Suprapubic skin (tissue), 4 donors: ENCODE measurements around the gene CCSER1. TPM values are rescaled to one million over a fixed set of nuclear protein-coding genes. Genes with fewer than 3 reads are reported as not detected.
"Not testable (repeated sequence)": the region's sequence is repeated elsewhere in the genome, so short reads cannot be mapped to it uniquely, and the experiment has no call there.

Experiments
- DNase-seq, 2 donors: peaks; one replicate each; pipeline ENCODE4 v3.0.0-alpha.2; 2019; ENCODE audit warnings: low spot score in 2 of 2
- H3K27ac ChIP-seq: fragments of 200-600 bp; sonication (generic); one replicate; pipeline ENCODE4 v1.5.1; 2019
- H3K27me3 ChIP-seq: fragments of 200-600 bp; sonication (generic); one replicate; pipeline ENCODE4 v1.5.1; 2019
- H3K36me3 ChIP-seq: fragments of 200-600 bp; sonication (generic); one replicate; pipeline ENCODE4 v1.5.1; 2019
- H3K4me1 ChIP-seq: fragments of 200-600 bp; sonication (generic); one replicate; pipeline ENCODE4 v1.5.1; 2019
- H3K4me3 ChIP-seq: fragments of 200-600 bp; sonication (generic); one replicate; pipeline ENCODE4 v1.5.1; 2019; ENCODE audit warnings: mild to moderate bottlenecking
- H3K9me3 ChIP-seq: fragments of 200-600 bp; sonication (generic); one replicate; pipeline ENCODE4 v1.5.1; 2019
- CTCF ChIP-seq, 2 donors: fragments of 200-600 bp in 1 of 2; fragments of 450-650 bp in 1 of 2; sonication (generic) in 1 of 2; IDR thresholded peaks; one replicate each; pipeline ENCODE4 v1.5.1; 2016 to 2019; ENCODE audit warnings: antibody characterized with exemption in 2 of 2, mild to moderate bottlenecking in 1 of 2, moderate library complexity in 1 of 2
- EP300 ChIP-seq: sonication (generic); formaldehyde crosslinking; IDR thresholded peaks from one replicate; pipeline ENCODE4 v1.6.1; 2017; ENCODE audit warnings: antibody characterized with exemption
- POLR2A ChIP-seq, 2 donors: fragments of 450-650 bp; IDR thresholded peaks; one replicate each; pipeline ENCODE4 v1.6.1; 2017; ENCODE audit warnings: antibody characterized with exemption in 2 of 2, mild to moderate bottlenecking in 2 of 2, moderate library complexity in 2 of 2
- POLR2AphosphoS5 ChIP-seq, 3 donors: sonication (generic); formaldehyde crosslinking; IDR thresholded peaks; one replicate each; pipeline ENCODE4 v1.6.1; 2017; ENCODE audit warnings: antibody characterized with exemption in 3 of 3
- WGBS: methylation state at CpG from one replicate; pipeline ENCODE4 v1.1.5; 2018; 5-methylcytosine and 5-hydroxymethylcytosine counted together
- total RNA-seq, 4 donors: library from RNA; depleted of rRNA; stranded (reverse); fragments of >200 nt; gene quantifications; one replicate each; pipeline ENCODE4 v1.1.0, GENCODE V29; 2016

Gene CCSER1
- total RNA-seq, 4 donors from 2014 or later, result 6.7 to 39.5 (median 11.8) TPM

- 88% methylated on average over 4 of the region's 4 CpGs for WGBS
- no peak overlapping the region for H3K27ac ChIP-seq
- no peaks in the 10 kb centered on the region for H3K36me3 ChIP-seq
- no peak for TF ChIP-seq CTCF (IDR thresholded peaks at IDR 0.05)
- no peak for TF ChIP-seq POLR2A (IDR thresholded peaks at IDR 0.05)
- TF ChIP-seq POLR2AphosphoS5 (IDR thresholded peaks at IDR 0.05), result no peak
- no peak for TF ChIP-seq EP300
- H3K4me1 ChIP-seq, result no peaks in the 10 kb centered on the region
- H3K4me3 ChIP-seq, result no peak overlapping the region
- H3K9me3 ChIP-seq, result no peaks in the 10 kb centered on the region
- H3K27me3 ChIP-seq, result no peaks in the 10 kb centered on the region
- DNase-seq, result no peak
These were observed 1190.2 kb downstream of the CCSER1 start for GRCh38 chr4:91317434-91317833.

- no peak for DNase-seq
- 76% methylated on average over 4 of the region's 4 CpGs for WGBS
- no peaks in the 10 kb centered on the region for H3K36me3 ChIP-seq
- TF ChIP-seq POLR2A (IDR thresholded peaks at IDR 0.05), result no peak
- H3K9me3 ChIP-seq, result no peaks in the 10 kb centered on the region
- H3K4me3 ChIP-seq, result no peak overlapping the region
- H3K27ac ChIP-seq, result no peak overlapping the region
- no peaks in the 10 kb centered on the region for H3K4me1 ChIP-seq
- H3K27me3 ChIP-seq, result no peaks in the 10 kb centered on the region
These were observed 1192.5 kb downstream of the CCSER1 start for GRCh38 chr4:91319556-91320268.

DNA sequence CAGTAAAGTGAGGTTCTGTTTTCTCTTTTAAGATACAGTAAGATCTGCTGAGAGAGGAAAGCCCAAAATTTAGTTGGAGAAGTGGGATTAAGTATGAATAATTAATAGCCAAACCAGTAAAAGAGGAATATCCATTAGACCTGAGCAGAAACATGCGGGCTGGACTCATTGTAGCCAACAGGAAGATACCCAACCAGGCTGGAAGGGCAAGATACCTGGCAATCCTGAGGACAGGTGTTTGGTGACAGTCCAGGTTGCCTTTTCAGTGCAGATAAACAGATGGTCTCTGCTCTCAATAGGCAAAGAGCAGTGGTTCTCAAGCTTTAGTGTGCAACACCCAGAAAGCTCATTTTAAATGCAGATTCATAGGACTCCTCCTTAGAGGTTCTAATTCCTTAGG is 1195.8 kb downstream of the CCSER1 start:
- Histone ChIP-seq H3K27me3 (no peaks in the 10 kb centered on the region), H3K4me3 (no peak overlapping the region), H3K4me1 (no peaks in the 10 kb centered on the region), H3K36me3 (no peaks in the 10 kb centered on the region), H3K9me3 (peaks cover 4% of the 10 kb centered on the region), H3K27ac (no peak overlapping the region)
- TF ChIP-seq POLR2AphosphoS5 (IDR thresholded peaks at IDR 0.05) (no peak), POLR2A (IDR thresholded peaks at IDR 0.05) (no peak), EP300 (no peak), CTCF (IDR thresholded peaks at IDR 0.05) (no peak)
- WGBS, result 80% methylated on average over 1 of the region's 1 CpG
- no peak for DNase-seq

- DNase-seq, result no peak
- TF ChIP-seq POLR2AphosphoS5 (IDR thresholded peaks at IDR 0.05) (no peak), EP300 (no peak), CTCF (IDR thresholded peaks at IDR 0.05) (no peak), POLR2A (IDR thresholded peaks at IDR 0.05) (no peak)
- 0% methylated on average over 1 of the region's 1 CpG for WGBS
- Histone ChIP-seq H3K27me3 (no peaks in the 10 kb centered on the region), H3K9me3 (peaks cover 4% of the 10 kb centered on the region), H3K4me3 (no peak overlapping the region), H3K36me3 (no peaks in the 10 kb centered on the region), H3K27ac (no peak overlapping the region), H3K4me1 (no peaks in the 10 kb centered on the region)
These were observed 1198.3 kb downstream of the CCSER1 start for GRCh38 chr4:91325495-91325894.

DNA sequence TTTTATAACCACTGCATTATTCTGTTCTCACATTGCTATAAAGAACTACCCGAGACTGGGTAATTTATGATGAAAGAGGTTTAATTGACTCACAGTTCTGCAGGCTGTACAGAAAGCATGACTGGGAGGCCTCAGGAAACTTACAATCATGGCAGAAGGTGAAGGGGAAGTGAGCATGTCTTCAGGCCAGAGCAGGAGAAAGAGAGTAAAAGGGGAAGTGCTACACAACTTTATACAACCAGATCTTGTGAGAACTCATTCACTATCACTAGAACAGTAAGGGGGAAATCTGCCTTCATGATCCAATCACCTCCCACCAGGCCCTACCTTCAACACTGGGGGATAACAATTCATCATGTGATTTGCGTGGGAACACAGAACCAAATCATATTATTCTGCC is 1199.0 kb downstream of the CCSER1 start:
- DNase-seq, H3K27me3 ChIP-seq, H3K4me1 ChIP-seq, H3K36me3 ChIP-seq, H3K9me3 ChIP-seq, H3K27ac ChIP-seq, H3K4me3 ChIP-seq: not testable (repeated sequence)
- 85% methylated on average over 2 of the region's 2 CpGs for WGBS

DNA sequence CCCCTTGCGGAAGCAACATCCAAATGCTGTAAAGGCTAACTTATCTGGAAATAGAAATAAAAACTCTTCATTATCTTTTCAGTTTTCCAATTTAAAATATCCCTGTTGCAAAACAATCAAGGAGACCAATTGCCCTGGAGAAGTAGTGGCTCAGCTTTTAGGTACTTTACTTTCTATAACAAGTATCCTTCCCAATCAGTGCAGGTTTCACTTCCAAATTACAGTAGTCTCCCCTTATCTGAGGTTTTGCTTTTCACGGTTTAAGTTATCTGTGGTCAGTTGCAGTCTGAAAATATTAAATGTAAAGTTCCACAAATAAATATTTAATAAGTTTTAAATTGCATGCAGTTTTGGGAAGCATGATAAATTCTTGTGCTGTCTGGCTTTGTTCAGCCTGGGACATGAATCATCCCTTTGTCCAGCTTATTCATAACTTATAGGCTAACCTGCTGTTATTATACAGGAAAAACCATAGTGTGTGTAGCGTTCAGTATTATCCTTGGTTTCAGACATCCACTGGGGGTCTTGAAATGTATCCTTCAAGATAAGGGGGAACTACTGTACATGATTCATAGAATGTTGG is 1203.5 kb downstream of the CCSER1 start:
- TF ChIP-seq CTCF (IDR thresholded peaks at IDR 0.05), result no peak
- no peak for TF ChIP-seq EP300
- no peak for TF ChIP-seq POLR2A (IDR thresholded peaks at IDR 0.05)
- no peak for TF ChIP-seq POLR2AphosphoS5 (IDR thresholded peaks at IDR 0.05)
- Histone ChIP-seq H3K27ac (no peak overlapping the region), H3K9me3 (peaks cover 4% of the 10 kb centered on the region), H3K4me3 (no peak overlapping the region), H3K4me1 (no peaks in the 10 kb centered on the region), H3K36me3 (no peaks in the 10 kb centered on the region), H3K27me3 (no peaks in the 10 kb centered on the region)
- WGBS, result 86% methylated on average over 3 of the region's 3 CpGs
- no peak for DNase-seq
